NCI-H748 (cell line): ENCODE results near the gene ZNF148.
"Not testable (repeated sequence)": the region's sequence is repeated elsewhere in the genome, so short reads cannot be mapped to it uniquely, and the experiment has no call there.

Experiments
- DNase-seq: peaks from one replicate; lab custom pipeline; 2025; ENCODE audit not compliant: unreplicated experiment; lab: John Stamatoyannopoulos, UW

The ZNF148 gene, protein sequence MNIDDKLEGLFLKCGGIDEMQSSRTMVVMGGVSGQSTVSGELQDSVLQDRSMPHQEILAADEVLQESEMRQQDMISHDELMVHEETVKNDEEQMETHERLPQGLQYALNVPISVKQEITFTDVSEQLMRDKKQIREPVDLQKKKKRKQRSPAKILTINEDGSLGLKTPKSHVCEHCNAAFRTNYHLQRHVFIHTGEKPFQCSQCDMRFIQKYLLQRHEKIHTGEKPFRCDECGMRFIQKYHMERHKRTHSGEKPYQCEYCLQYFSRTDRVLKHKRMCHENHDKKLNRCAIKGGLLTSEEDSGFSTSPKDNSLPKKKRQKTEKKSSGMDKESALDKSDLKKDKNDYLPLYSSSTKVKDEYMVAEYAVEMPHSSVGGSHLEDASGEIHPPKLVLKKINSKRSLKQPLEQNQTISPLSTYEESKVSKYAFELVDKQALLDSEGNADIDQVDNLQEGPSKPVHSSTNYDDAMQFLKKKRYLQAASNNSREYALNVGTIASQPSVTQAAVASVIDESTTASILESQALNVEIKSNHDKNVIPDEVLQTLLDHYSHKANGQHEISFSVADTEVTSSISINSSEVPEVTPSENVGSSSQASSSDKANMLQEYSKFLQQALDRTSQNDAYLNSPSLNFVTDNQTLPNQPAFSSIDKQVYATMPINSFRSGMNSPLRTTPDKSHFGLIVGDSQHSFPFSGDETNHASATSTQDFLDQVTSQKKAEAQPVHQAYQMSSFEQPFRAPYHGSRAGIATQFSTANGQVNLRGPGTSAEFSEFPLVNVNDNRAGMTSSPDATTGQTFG

DNA sequence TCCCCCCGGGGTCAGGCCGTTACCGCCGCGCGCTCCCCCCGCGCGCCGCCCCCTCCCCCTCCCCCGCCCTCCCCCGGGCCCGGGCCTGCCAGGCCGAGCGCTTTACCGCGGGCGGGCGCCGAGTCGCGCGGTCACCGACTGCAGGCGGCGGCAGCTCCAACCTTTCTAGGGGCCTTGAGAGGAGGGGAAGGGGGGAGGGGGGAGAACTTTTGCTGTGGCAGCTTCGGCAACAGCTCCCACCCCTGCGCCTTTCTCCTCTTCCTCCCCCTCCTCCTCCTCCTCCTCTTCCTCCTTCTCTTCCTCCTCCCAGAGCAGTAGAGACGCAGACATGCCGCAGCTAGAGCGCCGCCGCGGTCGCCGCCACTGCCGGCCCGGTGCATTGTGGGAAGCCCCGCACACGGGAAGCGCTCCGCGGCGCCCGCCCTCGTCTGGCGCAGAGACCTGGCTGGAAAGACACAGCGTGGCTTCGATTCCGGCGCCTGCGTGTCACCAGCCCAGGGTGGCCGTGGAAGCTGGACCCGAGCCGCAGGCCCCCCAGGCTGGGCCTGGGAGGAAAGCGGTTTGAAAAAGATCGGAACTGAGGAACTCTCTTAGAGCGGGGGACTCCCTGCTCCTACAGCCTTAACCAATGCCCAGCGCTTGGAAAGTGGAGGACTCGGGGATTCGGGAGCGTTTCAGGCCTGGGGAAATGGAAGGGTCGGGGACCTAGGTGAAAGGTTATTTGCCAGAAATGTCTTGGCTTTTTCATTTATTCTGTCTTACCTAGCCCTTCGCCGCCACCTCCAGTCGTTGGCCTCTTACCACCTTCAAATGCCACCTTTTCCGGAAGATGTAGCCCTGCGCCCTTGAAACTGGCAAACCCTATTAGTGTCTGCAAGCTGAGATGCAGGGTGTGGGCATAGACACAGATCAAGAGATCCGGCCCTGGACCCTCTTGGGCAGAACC is at the start of gene ZNF148:
Gene ZNF148 (minus strand): TSS at position 330 of the 946 bp plus-strand sequence. CDS start 61,685 bp downstream, outside the sequence.
- DNase-seq: peak; percentile 85

DNA sequence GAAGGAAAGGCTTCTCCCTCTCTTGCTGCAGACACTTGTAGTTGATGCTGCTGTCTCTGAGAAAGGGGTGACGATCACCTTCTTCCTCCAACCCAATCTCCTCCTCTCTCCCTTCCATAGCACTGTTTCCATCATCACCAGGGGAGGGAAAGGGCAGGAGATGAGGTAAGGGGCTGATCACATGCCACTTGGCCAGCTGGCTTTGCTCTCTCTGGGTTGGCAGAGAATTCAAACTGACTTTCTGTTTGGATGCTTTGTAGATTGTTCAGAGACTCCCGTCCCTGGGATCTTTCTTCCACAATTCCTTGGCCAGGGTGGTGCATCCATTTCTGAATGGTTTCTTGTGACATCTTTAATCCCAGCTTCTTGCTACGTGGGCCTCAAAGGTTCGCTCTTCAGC is 43.2 kb upstream of the ZNF148 start:
- DNase-seq: no peak

DNA sequence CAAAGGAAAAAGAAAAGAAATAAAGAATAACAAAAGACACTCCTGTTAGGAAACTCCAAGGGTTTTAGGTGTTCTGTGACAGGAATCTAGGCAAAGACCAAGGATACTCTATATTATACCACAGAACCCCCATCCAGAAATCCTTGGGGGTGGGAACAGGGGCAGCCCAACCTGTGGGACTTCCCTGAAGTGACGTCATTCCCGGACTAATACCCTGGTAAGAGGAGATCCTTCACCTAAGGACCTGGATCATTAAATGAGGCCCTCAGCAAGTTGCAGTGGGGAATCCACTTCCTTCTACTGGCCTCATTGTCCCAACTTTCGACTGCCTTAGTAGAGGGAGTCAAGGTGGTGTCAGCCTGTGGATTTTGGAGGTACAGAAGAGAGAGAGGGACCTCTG is 41.1 kb upstream of the ZNF148 start:
- no peak for DNase-seq

DNA sequence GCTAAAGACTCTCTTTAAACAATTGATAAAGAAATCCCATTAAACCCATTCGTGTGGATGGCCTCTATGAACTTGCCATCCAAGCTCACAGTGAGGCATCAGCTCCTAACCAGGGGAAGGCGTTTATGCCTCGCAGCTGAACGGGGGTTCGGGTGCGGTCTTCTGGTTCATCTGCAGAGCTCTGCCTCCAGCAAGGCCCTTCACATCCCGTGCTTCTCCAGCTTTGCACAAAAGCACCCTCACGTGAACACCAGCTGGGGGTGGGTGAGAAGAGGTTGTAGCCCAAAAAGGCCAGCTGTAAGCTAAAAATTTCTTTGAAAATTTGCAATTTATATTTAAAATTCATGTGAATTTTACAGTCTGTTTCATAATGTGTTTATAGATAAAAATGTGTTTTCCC is 39.5 kb upstream of the ZNF148 start:
- no peak for DNase-seq

DNA sequence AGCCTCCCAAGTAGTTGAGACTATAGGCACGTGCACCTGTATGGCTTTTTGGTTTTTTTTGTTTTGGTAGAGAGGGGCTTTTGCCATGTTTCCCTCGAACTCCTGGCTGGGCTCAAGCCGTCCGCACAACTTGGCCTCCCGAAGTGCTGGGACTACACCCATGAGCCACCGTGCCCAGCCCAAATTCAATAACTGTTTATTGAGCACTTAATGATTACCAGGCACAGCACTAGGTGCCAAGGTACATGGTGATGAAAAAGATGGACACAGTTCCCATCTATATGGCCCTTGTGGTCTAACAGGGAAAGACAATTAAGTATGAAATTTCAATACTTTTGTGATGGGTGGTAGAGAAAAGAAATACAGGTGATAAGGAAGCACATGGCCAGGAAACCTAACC is 35.8 kb upstream of the ZNF148 start:
- DNase-seq: no peak

DNA sequence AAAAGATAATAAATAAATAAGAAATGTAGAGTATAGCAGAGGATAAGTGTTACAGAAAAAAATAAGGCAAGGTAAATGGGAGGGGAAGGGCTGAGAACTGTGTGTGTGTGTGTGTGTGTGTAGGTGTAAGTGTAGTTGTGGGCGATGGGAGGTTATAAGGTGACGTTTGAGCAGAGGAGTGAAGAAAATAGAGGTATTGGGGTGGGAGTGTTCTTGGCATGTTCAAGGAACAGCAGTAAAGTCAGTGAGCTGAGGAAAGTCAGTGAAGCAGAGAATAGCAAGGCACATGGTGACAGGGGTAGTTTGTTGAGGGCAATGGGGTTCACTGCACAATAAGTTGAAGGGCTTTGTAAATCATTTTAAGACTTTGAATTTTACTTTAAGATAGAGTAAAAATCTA is 30.9 kb upstream of the ZNF148 start:
- no peak for DNase-seq

DNA sequence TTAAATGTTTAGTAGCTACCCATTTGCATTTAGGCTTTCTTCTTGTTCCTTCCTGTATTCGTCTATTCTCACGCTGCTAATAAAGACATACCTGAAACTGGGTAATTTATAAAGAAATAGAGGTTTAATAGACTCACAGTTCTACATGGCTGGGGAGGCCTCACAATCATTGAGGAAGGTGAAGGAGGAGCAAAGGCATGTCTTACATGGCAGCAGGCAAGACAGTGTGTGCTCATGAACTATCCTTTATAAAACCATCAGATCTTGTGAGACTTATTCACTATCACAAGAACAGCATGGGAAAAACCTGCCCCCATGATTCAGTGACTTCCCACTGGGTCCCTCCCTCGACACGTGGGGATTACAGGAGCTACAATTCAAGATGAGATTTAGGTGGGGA is 30.4 kb upstream of the ZNF148 start:
- DNase-seq: not testable (repeated sequence)

DNA sequence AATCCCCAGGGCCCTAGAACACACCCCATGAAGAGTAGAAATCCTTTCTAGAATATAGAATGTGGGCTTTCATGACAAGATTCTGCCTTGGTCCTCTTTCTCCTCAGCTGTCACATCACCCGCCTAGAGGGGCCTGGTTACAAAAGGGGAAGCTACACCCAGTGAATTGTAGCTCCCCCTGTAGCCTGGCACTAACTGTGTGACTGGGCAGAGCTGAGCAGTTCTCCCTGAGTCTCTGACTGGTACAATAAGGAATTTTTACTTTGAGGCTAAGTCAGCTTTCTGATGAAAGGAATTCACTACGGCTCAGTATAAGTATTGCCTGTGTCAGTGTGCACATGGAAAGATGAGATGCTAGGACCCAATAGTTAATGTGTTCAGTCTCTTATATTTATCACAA is 28.7 kb upstream of the ZNF148 start:
- no peak for DNase-seq

DNA sequence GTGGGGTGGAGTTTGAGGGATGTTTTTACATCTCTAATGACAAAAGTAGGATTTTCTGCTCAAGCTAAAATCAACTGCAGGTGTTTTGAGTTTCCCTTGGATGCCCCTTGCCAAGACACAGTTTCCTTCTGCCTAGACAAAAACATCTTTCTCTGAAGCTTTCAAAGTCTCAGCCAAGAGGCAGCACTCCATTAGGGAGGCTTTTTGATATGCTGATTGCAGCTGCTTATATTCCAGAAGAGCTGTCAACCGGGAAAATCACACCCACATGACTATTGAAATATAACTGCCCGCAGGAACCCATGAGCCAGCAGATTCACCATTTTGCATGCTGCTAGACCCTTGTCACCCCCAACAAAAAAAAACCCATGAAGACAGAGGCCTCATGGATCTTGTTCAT is 27.5 kb upstream of the ZNF148 start:
- DNase-seq: no peak

DNA sequence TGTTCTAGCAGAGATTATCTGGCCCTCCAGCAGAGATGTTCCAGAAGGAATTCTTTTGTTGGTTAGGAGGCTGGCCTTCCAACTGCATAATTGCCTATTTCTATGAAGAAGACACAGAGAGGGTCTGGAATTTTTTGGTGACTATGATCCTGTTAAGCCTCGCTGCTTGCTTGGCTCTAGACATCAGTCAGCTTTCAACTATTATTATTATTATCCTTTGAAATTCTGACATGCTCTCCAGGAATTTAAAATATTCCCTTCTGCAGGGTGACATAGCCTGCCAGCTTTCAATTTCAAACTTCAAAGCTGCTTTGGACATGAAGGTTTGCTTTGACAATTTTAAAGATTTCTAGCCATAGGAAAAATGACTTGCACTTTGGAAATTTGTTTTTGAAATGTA is 26.3 kb upstream of the ZNF148 start:
- DNase-seq: no peak

DNA sequence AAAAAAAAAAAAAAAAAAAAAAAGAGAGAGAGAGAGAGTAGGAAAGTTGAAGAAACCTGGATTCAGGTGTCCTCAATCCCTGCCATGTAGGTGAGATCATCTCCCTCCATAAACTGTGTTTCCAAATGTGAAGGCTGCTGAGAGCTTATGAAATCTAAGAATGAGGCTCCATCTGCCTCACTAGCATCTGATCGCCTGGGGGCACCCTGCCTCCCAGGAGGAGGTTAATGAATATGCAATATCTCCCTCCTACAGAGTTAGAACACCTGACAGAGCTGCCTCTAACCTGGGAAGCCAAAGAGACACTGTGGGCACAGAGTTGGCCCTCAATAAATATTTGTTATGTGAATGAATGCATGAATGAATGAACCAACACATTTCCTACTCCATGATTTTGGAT is 23.8 kb upstream of the ZNF148 start:
- DNase-seq: no peak

DNA sequence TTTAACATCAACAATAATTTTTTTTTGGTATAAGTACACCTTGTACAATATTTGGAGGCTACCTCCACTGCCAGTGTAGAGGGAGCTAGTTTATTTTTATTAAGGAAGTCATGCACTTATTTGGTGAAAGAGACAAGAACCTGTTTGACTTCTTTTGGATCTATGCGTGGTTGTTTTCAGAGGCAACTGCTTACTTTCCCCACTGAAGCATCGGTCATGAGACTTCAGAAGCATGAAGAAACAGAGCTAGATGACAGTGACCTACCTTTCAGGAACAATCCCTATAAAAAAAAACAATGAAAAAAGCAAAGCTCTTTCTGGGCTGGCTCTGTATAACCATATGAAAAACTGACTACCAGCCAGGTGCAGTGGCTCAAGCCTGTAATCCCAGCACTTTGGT is 20.0 kb upstream of the ZNF148 start:
- DNase-seq: no peak

DNA sequence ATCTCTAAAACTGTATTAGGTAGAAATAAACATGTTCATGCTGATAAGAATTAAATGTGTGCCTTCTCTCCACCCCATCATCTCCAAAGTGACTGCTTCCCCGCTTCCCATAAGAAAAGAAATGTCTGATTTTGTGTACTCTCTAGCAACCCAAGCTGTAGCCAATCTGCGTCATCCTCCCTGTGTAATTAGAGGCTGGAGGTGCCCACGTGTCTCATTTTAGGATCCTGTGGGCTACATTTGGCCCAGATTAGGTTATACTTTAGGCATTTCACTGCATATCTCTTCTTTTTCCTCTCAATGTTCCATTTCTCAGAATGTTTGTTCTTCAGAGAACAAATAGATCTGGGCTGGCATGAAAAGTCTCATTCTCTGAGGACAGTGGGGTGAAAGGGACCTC is 19.3 kb upstream of the ZNF148 start:
- DNase-seq: no peak

DNA sequence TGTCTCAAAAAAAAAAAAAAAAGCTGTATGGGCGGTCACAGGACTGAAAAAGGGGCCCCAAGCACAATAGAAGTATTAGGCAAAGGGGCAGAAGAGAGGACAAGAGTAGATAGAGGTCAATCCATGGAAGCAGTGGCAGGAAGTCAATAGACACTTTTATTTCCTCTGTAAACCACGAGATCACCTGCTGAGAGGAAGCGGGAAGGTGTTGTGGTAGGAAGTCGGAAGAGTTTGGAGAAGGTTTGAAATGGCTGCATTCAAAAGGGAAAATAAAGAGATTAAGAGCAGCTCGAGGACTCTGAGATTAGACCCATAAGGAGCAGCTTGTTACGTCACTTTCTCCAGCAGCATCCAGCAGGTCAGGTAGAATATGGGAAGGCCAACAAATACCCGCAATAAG is 14.2 kb upstream of the ZNF148 start:
- DNase-seq: no peak

DNA sequence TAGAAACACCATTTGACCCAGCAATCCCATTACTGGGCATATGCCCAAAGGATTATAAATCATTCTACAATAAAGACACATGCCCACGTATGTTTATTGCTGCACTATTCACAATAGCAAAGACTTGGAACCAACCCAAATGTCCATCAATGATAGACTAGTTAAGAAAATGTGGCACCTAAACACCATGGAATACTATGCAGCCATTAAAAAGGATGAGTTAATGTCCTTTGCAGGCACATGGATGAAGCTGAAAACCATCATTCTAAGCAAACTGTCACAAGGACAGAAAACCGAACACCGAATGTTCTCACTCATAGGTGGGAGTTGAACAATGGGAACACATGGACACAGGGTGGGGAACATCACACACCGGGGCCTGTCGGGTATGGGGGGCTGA is 13.2 kb upstream of the ZNF148 start:
- DNase-seq: not testable (repeated sequence)

DNA sequence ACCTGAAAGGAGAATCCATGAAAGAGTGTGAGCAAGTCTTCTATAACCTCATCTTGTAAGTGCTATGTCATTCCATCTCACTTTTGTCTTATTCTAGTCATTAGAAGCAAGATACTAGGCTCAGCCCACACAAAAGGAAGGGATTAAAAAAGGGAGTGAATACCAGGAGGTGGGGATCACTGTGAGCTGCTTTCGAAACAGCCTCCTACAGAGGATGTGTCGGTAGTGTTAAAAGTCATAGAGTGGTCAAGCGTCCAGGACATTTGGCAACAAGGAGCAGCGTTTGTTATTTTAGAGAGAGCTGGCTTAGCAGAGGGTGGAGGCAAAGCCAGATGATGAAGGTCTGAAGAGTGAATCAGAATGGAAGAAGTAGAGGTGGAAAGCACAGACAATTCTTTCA is 11.7 kb upstream of the ZNF148 start:
- DNase-seq: no peak

DNA sequence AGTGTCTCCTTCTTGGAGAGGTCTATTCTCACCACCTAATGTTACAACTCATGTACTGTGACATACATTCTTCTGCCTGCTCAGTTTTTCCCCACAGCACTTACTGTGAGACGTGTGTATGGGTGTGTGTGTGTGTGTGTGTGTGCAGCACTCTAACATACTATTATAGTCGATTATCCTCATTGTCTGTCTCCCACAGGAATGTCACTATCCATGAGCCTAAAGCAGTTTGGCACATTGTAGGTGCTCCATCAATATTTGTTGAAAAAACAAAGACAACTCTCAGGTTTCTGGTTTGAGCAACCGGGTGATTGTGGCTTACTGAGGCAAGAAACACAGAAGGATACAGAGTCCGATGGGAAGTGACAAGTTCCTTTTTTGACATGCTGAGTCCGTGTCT is 8.6 kb upstream of the ZNF148 start:
- DNase-seq: peak; percentile 29

DNA sequence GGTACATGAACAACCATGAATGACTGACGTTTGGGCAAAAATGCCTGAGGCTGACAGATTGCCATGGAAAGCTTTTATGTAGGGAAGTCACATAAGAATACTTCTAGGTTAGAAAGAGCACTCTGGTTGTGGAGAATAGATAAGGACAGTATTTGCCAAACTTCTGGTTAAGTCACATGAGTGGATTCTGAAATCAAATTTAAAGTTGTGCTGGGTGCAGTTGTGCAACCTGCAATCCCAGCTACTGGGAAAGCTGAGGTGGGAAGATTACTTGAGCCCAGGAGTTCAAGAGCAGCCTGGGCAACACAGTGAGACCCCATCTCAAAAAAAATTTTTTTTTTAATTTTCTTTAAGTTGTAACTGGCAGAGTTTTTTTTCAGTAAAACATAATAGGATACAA is 7.2 kb upstream of the ZNF148 start:
- no peak for DNase-seq

DNA sequence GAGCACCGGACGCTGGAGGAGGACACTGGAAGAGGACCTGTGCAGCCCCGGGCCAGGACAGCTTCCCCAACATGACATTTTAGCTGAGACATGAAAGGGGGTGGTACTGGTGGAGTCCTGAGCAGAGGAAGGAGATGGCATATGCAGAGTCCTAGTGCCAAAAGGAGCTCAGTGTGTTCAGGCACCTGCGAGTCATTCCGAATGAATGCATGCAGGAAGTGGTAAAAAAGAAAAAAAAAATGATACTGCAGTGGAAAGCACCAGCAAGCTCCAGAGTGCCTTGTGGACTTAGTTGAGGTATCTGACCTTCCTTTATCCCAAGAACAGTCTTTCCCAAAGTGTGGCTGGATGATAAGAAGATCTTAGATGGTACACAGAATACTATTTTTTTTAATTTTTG is 6.6 kb upstream of the ZNF148 start:
- no peak for DNase-seq

DNA sequence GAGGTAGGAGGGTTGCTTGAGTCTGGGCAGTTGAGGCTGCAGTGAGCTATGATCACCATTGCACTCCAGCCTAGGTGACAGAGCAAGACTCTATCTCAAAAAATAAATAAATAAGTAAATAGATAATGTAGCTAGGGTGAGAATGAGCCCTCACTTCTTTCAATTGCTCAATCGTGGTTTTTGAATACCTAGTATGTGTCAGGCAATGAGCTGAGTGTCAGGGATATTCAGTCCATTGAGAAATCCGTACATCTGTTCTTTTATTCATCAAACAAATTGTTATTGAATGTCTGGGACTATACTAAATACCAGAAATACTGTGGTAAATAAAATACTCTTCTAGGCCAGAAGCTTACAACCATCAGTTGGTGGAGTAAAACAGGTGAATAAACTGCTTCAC is 6.2 kb upstream of the ZNF148 start:
- DNase-seq: no peak

DNA sequence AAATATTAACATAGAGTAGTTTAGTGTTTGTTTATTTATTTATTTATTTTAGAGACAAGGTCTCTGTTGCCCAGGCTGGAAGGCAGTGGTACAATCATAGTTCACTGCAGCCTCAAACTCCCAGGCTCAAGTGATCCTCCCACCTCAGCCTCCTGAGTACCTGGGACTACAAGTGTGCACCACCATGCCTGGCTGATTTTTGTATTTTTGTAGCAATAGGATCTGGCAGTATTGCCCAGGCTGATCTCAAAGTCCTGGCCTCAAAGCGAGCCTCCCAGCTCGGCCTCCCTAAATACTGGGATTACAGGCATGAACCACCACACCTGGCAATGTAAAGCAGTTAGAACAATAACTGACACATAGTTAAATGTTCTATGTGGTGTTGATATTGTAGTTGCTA is 4.4 kb upstream of the ZNF148 start:
- DNase-seq: no peak
